Measurements from ENCODE around the gene GJA1.

GJA1 gene

GRCh38 chr6:121435444-121436069, at the start of gene GJA1:
GJA1 (plus strand) TSS chr6:121435646; CDS start chr6:121446848, 11,202 bp downstream.
- TF ChIP-seq, protein P1, sequence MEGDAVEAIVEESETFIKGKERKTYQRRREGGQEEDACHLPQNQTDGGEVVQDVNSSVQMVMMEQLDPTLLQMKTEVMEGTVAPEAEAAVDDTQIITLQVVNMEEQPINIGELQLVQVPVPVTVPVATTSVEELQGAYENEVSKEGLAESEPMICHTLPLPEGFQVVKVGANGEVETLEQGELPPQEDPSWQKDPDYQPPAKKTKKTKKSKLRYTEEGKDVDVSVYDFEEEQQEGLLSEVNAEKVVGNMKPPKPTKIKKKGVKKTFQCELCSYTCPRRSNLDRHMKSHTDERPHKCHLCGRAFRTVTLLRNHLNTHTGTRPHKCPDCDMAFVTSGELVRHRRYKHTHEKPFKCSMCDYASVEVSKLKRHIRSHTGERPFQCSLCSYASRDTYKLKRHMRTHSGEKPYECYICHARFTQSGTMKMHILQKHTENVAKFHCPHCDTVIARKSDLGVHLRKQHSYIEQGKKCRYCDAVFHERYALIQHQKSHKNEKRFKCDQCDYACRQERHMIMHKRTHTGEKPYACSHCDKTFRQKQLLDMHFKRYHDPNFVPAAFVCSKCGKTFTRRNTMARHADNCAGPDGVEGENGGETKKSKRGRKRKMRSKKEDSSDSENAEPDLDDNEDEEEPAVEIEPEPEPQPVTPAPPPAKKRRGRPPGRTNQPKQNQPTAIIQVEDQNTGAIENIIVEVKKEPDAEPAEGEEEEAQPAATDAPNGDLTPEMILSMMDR (IDR thresholded peaks at IDR 0.05): no peak

GRCh38 chr6:121389419-121389818, 46.0 kb upstream of the GJA1 start:
- TF ChIP-seq, protein P1 (IDR thresholded peaks at IDR 0.05): no peak

DNA sequence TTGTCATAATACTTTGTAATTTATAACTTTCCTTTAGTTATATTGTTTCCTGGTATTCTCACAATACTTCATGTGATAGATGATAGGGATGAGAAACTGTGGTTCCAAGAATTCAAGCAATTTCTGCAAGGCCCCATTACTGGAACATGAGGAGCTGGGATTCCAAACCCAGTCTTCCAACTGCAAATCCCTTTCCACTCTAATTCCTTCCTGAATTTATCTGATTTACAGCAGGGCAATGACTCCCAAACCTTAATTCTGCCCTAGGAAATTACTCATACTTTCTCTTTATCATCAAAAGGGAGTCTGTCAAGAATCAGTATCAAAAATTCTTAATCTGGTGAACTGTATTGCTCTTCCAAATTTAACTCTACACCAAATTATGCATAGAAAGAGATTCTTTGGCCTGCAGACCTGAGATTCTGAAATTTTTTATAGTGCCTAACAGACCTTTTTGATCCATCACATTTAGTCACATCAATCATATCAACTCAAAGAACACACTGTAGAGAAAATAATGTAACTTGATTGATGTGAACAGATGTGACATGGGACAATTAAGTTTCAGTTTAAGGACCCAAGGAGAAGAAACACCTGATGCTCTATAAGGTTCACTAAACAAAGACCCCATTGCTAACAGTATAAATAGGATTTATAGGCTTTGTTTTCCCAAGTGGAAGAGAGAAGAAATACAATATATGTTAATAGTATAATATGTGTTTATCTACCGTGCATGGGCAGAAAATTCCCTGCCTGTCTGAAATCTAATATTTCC, 41.5 kb upstream of the GJA1 start:
- TF ChIP-seq, protein P1 (IDR thresholded peaks at IDR 0.05): no peak

- TF ChIP-seq, protein P1 (IDR thresholded peaks at IDR 0.05): no peak
These were observed 39.7 kb upstream of the GJA1 start for GRCh38 chr6:121395736-121396135.

GRCh38 chr6:121398127-121398526, 37.3 kb upstream of the GJA1 start:
- TF ChIP-seq, protein P1 (IDR thresholded peaks at IDR 0.05): no peak

DNA sequence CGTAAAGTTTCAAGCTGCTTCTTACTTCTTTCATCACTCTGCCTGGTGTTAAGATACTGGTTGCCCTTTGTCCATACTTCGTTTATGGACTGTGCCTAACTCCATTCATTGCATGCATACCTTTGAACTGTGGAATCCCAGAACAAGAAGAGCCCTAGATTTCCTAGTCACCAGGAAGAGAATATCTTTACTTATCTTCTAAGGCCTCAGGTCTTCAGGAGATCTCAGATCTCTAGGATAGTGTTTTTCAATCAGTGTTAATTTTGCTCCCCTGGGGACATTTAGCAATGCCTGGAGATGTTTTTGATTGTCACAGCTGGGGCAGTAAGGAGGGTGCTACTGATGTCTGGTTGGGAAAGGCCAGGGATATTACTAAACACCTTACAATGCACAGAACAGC, 35.5 kb upstream of the GJA1 start:
- TF ChIP-seq, protein P1 (IDR thresholded peaks at IDR 0.05): no peak

- TF ChIP-seq, protein P1 (IDR thresholded peaks at IDR 0.05): no peak
These were observed 31.5 kb upstream of the GJA1 start for GRCh38 chr6:121403964-121404363.

Data from LNCAP (cell line).